Cerebellar cortex (tissue), 1 donor: ENCODE data around the gene KCNJ16.

Source experiments
- DNase-seq: peaks from one replicate; pipeline ENCODE4 v3.0.0-alpha.2; 2015; ENCODE audit warnings: low spot score

KCNJ16 gene

DNA sequence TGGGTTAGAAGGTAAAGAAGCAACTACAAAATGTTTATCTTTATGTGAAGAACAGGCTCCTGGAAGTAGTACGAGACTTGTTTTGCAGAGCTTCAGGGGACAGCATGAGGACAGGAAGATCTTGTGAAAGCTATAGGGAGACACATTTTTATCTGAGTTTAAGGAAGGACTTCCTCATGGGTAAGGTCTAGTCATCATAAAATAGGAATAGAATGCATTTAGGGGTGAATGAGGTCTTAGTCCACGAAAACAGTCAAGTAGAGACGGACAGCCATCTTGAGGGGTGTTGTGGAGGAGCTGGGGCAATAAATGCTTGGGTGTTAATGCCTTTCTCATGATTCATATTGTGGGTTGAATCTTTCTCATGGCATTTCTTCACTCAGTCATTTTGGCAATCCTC is 24.3 kb downstream of the KCNJ16 start:
- DNase-seq = no peak

DNA sequence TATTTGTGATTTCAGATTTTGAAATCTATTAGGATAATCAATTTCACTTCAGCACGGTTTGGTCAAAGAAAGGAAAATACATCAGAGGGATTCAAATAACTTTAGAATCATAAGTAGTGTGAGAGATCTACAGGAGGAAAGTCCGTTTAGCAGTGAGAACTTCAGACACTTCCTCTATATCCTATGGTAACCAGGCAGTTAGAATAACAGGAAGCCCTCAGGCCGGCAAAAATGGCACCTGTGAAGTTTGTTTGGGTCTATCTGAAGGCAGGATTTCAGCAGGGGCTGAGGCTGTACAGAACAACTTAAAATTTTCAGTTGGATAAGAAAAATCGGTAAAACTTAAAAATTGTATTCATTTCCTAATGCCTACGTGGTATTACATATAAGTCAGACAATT is 24.9 kb downstream of the KCNJ16 start:
- no peak for DNase-seq

DNA sequence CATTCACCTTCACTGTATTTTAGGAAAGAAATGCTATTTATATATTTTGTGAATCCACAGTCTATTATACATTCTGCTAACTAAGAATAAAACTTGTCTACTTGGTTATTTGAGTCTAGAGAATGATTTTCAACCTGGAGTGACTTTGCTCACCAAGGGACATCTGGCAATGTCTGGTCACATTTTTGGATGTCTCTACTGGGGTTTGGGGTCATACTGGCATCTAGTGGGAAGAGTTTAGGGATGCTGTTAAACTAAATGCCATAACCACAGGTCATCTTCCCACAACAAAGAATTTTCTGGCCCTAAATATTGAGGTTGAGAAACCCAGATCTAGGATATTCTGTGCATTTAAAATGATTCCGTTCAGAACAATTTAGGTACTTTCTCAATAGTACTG is 26.0 kb downstream of the KCNJ16 start:
- DNase-seq = peak; percentile 42

DNA sequence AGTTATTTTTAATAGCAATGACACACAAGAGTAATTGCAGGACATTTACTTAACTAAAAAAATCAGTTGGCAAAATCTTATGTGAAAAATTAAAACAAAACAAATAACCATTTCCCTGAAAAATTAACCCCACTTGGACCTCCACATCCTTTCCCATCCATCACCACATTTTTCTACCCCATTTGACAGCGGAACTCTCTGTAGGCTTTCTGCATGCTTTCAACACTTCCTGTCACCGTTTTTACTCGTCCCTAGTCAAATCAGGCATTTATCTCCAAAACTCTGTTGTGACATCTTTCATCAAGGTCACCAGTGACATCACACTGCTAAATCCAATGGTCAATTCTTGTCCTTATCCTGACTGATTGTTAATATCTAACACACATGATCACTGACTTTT is 27.5 kb downstream of the KCNJ16 start:
- no peak for DNase-seq

DNA sequence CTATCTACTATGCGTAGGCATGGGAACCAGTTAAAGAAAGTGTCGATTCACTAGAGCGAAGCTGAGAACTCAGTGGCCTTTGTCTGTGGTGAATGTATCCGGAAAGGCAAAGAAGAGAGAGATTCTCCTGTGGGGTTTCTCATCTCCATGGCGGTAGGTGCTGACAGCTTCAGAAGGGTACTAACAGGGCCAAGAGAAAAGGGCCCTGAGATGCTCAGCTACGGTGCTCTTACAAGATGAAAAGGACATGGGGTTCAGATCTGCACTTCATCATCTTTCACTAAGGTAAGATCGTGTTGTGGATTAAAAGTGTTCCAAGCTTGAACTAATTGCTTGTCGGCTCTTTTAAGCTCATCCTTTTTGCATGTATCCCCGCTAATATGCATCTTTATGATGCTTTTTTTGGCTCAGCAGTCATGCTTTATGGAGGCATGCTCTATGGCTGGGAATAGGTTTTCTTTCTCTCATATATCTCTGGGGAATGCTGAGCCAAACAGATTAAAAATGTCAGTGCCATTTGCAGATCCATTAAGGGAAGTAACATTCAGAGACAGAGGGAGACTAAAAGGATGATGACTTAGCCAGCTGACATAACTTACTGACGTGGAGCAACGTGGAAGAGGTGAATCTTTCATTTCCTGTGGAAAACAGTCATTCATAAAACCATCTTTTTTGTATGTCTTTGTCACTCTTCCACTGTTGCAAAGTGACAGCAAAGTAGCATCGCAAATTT is 29.9 kb downstream of the KCNJ16 start:
- no peak for DNase-seq

DNA sequence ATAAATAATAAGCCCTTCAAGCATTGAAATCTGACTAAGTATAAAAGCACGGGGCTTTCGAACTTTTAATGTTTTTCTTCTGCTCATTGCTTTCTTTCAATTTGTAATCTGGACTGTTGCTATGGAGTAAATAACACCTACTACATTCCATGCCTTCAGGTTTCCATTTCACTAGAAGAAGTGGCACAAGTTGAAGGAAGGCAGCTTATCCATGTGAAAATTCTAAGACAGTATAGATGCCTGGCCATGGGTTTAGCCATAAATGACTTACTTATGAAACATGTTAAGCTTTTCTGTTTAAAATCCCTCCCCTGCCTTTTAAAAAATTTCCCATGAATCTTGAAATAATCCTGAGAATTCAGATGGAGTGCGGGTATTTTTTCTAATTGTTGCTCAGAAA is 30.6 kb downstream of the KCNJ16 start:
- DNase-seq = no peak

DNA sequence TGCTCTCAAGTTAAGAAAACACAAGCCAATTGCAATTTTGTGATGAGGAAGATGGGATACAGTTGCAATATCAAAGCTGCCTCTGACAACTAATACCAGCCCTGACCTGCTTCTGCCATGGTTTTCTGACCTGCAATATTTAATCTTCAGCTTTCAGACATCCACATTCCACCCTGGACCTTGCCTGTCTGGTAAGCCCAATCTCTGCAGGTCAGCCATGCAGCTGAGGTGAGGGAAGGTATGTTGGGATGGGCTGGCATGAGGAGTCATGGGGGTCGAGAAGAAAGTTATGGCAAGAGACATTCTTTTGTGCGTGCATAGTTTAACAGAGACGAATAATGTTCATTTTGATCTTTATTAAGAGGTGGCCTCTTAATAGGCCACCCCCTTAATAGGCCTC is 31.5 kb downstream of the KCNJ16 start:
- no peak for DNase-seq

DNA sequence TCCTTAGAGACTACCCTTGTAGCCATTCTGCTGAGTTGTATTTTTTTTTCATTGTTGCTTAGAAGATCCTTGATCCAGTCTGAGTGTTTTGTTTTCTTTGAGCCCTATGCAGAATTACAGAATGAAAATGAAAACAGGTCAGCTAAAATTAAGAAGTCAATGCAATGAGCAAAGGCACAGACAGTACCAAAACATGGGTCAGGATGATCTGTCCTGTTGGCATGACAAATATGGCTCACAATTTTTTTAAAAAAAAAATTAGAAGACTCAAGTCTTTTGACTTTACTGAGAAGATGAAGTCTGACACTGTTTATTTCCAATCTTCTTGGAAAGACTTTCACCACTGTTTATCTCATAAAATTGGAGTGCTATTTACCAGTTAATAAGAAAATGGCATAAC is 32.4 kb downstream of the KCNJ16 start:
- DNase-seq = no peak

DNA sequence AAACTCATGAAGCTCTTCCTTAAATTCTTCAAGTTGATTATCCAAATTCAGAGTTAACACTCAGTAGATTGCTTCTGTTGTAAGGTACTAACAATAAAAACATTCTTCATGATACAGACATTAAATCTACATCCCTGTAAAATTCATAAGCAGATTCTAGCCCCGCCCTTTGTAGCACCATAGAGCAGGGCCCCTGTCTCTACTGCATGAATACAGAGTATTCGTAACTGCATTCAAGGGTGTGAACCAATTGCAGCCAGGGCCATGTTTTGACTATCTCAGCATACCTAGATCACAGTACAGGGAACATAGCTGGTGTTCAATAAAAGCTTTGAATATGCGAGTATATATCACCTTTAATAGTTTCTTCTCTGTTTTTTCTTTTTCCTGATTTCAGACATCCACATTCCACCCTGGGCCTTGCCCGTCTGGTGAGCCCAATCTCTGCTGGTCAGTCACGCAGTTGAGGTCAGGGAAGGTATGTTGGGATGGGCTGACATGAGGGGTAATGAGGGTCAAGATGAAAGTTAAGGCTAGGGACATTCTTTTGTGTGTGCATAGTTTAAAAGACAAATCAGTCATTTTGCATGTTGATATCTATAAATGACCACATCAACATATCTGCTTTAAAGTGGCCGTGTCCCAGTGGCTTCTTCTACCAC is 33.0 kb downstream of the KCNJ16 start:
- no peak for DNase-seq

DNA sequence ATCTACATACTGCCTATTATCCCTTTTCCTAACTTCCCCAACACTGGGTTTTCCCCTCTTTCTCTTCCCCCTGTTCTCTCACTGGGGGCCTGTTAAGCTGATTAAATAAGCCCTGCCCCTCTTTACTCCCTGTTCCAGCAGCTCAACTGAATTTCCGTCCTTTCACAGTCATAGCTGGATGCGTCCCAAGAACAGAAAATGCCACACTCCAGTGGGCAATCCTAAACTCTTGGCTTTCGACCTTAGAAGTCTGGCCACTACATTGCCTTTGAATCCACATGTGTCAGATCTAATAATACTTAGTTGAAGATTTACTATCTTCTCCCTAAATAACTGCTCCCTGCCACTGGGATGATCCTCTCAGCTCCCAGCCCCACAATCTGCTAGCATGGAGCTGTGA is 34.5 kb downstream of the KCNJ16 start:
- DNase-seq = no peak

DNA sequence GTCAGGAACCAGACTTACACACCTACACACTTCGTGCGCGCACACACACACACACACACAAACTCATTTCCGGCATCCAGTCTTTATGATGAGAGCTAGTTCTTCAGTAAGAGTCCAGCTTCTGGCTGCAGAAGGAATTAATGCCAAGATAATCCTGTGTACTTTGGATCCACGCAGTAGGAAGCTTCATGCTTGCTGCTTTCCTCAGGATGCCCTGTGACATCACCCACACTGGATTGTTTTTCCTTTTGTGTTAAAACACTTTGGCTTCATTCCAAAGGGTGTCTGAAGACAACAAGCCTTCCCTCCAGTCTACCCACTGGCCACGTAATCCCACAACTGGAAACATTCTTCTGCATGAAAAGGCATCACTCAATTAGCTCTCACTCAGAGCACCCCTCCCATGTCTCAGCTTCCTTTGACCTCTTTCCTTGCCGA is 35.4 kb downstream of the KCNJ16 start:
- no peak for DNase-seq

DNA sequence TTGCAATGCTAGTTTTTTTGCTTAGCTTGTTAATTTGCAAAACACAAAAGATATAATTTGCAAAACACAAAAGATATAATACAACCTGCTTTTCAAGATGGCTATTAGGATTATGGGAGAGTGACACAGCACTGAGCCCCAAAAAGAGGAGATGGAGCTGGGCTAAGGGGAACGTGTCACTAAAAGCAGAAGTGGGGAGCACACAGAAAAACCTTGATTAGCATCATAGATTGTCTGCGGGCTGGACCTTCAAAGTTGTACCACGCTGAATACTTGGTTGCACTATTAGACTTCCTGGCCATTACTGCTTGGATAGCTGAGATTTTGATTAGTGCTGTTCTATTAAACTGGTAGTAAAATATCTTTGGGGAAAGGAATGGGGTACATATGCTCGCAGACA is 36.2 kb downstream of the KCNJ16 start:
- no peak for DNase-seq

DNA sequence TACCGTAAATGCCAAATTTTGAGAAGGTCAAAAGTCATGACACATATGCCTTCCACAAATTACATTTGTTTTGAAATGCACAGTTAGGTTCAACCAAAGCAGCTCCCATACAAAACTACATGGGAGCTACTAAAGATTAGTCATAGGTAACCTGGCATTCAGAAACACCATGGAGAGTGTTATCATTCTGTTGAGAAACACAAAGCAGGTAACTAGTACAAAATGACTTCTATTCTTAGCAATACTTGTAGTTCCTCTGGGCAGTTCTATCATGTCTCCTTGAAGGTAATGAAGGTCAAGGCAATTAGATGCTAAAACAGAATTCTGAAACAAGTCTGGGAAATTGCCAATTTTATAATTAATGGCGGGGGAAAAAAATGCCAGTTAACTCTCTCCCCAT is 39.4 kb downstream of the KCNJ16 start:
- no peak for DNase-seq

DNA sequence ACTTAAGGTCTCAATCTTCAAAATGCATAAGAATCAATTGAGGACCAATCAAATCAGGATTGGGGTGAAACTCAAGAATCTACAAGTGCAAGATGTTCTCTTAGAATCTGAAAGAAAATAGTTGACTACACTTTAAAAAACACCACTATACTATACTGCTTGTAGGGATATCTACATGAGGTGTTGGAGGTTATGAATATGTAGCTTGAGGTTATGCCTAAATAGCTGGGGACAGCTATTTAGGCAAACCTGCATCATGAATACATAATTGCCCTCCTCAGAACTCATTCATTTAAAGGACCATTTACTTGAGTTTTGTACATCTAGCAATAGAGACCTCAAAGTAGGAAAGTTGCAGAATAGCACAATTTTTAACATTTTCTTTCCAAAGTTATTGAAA is 40.1 kb downstream of the KCNJ16 start:
- DNase-seq = no peak

DNA sequence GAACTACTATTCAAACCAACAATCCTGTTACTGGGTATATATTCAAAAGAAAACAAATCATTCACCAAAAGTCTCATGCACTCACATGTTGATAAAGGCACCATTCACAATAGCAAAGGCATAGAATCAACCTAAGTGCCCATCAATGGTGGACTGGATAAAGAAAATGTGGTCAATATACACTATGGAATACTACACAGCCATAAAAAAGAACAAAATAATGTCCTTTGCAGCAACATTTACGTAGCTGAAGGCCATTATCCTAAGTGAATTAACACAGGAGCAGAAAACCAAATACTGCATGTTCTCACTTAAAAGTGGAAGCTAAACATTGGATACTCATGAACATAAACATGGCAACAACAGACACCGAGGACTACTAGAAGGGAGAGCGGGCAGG is 41.9 kb downstream of the KCNJ16 start:
- no peak for DNase-seq

DNA sequence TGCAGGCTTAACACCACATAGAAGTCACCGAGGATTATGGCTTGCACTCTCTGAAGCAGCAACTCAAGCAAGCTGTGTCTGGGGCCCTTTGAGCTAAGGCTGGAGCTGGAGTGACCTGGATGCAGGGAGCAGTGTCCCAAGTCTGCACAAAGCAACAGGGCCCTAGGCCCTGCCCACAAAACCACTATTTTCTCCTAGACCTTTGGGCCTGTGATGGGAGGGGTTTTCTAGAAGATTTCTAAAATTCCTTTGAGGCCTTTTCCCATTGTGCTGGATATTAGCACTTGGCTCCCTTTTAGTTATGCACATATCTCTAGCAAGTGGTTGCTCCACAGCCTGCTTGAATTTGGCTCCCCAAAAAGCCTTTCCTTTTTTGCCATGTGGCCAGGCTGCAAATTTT is 44.5 kb downstream of the KCNJ16 start:
- DNase-seq = no peak

DNA sequence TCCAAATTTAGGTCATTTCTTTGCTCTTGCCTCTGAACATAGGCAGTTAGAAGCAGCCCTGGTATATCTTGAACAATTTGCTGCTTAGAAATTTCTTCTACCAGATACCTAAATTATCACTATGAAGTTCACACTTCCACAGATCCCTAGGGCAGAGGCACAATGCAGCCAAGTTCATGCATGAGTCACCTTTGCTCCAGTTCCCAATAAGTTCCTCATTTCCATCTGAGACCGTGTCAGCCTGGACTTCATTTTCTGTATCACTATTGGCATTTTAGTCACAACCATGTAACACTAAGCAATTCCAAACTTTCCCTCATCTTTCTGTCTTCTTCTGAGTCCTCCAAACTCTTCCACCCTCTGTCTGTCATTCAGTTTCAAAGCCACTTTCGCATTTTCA is 45.0 kb downstream of the KCNJ16 start:
- DNase-seq = no peak

DNA sequence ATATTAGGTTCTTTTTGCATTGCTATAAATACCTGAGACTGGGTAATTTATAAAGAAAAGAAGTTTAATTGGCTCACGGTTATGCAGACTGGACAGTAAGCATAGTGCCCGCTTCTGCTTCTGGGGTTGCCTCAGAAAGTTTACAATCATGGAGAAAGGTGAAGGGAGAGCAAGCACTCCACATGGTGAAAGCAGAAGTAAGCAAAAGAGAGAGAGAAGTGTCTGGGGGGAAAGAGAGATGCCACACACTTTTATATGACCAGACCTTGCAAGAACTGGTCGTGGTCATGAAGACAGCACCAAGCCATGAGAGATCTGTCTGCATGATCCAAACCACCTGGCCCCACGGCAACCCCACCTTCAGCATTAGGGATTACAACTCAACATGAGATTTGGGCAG is 45.4 kb downstream of the KCNJ16 start:
- DNase-seq = no peak

DNA sequence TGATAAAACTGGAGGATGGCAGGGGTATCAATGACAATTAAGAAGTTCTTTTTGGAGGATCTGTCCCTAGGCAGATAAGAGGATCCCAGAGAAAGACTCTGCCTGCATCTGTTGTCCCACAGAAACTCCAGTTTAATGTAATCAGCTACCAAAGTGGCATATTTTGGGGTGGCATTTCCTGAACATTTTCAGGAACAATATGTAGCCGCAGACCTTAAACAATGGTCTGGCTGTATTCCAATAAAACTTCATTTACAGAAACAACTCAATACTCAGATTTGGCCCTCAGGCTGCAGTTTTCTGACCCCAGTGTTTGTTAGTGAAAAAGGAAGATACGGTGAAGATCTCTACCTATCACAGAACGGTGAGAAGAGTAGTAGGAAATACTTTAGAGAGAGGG is 46.1 kb downstream of the KCNJ16 start:
- DNase-seq = no peak

DNA sequence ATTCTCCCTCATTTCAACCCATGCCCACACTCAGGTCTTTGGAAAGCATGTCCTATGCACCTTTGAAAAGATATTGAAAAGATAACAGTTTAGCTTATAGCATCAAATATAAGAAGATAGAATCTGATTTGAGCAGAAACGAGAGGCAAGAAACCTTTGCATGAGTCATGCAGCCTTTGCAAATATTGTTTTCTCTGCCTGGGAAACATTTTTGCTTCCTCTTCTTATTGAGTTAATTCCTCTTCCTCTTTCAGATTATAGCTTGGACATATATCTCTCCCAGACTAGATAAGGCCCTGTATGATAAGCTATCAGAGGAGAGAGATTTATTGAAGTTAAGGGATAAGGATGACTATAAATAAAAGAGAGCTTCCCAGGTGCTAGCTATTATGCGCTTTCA is 48.2 kb downstream of the KCNJ16 start:
- DNase-seq = no peak

DNA sequence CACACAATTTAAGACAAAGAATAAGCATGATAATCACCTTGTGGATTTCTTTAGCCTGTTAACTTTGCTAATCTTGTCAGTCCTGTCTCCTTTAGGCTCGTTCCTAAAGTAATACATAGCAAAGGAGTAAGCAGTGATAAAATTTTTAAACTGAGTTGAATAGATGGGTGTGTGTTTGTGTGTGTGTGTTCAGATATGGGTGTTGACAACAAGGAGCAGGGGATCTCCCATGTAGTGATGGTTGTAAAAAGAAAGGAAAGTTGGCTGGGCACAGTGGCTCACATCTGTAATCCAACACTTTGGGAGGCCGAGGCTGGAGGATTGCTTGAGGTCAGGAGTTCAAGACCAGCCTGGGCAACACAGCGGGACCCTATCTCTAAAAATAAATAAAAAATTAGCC is 49.7 kb downstream of the KCNJ16 start:
- no peak for DNase-seq

DNA sequence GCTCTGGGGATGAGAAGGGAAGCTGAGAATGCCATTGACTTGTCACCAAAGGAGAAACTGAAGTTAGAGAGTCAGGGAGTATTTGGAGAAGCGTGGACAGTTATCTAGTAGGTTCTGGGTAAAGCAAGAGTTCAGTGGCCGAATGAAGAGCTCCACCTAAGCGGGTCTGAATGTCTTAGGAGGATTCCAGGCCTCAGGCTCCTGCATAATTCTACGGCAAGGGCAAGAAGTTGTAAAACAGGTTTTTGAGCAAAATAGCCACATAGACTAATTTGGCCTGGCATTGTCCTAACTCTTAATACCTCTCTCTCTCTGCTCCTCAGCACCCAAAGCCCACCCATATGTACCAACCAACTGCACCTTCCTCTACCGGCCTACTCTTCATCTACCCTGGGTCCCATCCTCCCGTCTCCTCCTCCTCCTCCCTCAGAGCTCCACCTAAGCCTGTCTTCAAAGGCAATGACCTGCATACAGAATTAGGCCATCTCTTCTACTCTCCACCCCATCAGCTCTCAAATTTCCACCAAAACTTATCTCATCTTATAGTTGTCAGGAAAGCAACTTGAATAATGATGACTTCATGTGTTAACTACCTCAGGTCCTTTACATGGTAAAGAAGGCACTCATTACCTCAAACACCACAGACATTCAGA is 52.3 kb downstream of the KCNJ16 start:
- DNase-seq = no peak

DNA sequence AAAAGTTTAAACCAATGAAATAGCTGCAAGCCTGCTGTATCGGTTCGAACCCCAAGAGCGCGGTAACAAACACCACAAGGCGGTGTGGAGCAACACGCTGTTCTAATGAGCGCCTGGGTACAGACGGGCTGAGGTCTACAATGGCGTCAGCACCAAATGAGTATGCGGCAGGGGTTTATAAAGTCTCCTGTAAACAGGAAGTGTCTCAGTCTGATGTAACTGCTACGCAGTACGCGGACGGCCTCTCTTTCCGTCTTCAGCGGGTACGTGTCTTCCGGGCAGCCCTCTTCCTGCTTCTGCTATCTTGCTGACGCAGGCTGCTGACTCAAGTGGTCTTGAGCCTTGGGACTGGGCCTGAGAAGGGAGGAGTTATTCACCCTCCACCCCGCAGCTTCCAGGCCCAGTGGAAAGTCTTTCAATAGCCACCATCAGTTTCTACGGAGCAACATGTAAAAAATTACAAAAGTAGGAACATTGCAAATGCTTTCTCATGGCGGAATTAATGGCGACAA is 53.8 kb downstream of the KCNJ16 start:
- DNase-seq = no peak
